ENCODE data around the gene CA10. TPM values are rescaled to one million over a fixed set of nuclear protein-coding genes. Genes with fewer than 3 reads are reported as not detected.

Gene CA10
- total RNA-seq, 2 experiments from 2014 or later, result not detected

- CTCF ChIA-PET, result no interaction called here
- Mint-ChIP-seq H3K4me1 (ENCODE audit: low read depth) (no peaks in the 10 kb centered on the region), H3K27me3 (ENCODE audit: low read depth) (peaks cover 2% of the 10 kb centered on the region), H3K9me3 (no peaks in the 10 kb centered on the region), H3K4me3 (no peak overlapping the region), H3K27ac (no peak overlapping the region), H3K36me3 (ENCODE audit: low read depth) (no peaks in the 10 kb centered on the region)
- DNase-seq, result no peak
- intact Hi-C loops (cut with micrococcal nuclease), result no loop called here
These were observed 496.1 kb downstream of the CA10 start for GRCh38 chr17:51662204-51663056.

GRCh38 chr17:51661403-51661802 lies 497.1 kb downstream of the CA10 start:
- intact Hi-C loops (cut with micrococcal nuclease), result no loop called here
- H3K9me3 Mint-ChIP-seq, result no peaks in the 10 kb centered on the region
- no peak for DNase-seq
- H3K4me1 Mint-ChIP-seq (ENCODE audit: low read depth), result no peaks in the 10 kb centered on the region
- no peak overlapping the region for H3K4me3 Mint-ChIP-seq
- H3K36me3 Mint-ChIP-seq (ENCODE audit: low read depth), result no peaks in the 10 kb centered on the region
- H3K27me3 Mint-ChIP-seq (ENCODE audit: low read depth), result peaks cover 2% of the 10 kb centered on the region
- no peak overlapping the region for H3K27ac Mint-ChIP-seq
- CTCF ChIA-PET, result interaction anchor here (1.1 kb wide), 1 partner anchor 290 kb away, joined by 4 read pairs; no protein-coding TSS in a partner anchor

- no peak for DNase-seq
- Mint-ChIP-seq H3K9me3 (no peaks in the 10 kb centered on the region), H3K36me3 (ENCODE audit: low read depth) (no peaks in the 10 kb centered on the region), H3K27ac (no peak overlapping the region), H3K4me3 (no peak overlapping the region), H3K27me3 (ENCODE audit: low read depth) (peaks cover 2% of the 10 kb centered on the region), H3K4me1 (ENCODE audit: low read depth) (no peaks in the 10 kb centered on the region)
- CTCF ChIA-PET, result no interaction called here
- intact Hi-C loops (cut with micrococcal nuclease), result no loop called here
These were observed 498.2 kb downstream of the CA10 start for GRCh38 chr17:51660266-51660665.

- intact Hi-C loops (cut with micrococcal nuclease), result no loop called here
- no peak for DNase-seq
- H3K27ac Mint-ChIP-seq, result no peak overlapping the region
- peaks cover 3% of the 10 kb centered on the region for H3K27me3 Mint-ChIP-seq (ENCODE audit: low read depth)
- CTCF ChIA-PET, result no interaction called here
- H3K36me3 Mint-ChIP-seq (ENCODE audit: low read depth), result no peaks in the 10 kb centered on the region
- no peaks in the 10 kb centered on the region for H3K9me3 Mint-ChIP-seq
- no peak overlapping the region for H3K4me3 Mint-ChIP-seq
- no peaks in the 10 kb centered on the region for H3K4me1 Mint-ChIP-seq (ENCODE audit: low read depth)
These were observed 501.3 kb downstream of the CA10 start for GRCh38 chr17:51657224-51657623.

- no peak overlapping the region for H3K27ac Mint-ChIP-seq
- peaks cover 3% of the 10 kb centered on the region for H3K27me3 Mint-ChIP-seq (ENCODE audit: low read depth)
- intact Hi-C loops (cut with micrococcal nuclease), result no loop called here
- CTCF ChIA-PET, result no interaction called here
- no peak for DNase-seq
- H3K4me1 Mint-ChIP-seq (ENCODE audit: low read depth), result no peaks in the 10 kb centered on the region
- no peaks in the 10 kb centered on the region for H3K9me3 Mint-ChIP-seq
- no peak overlapping the region for H3K4me3 Mint-ChIP-seq
- H3K36me3 Mint-ChIP-seq (ENCODE audit: low read depth), result no peaks in the 10 kb centered on the region
These were observed 504.6 kb downstream of the CA10 start for GRCh38 chr17:51653878-51654277.

- no peak overlapping the region for H3K4me3 Mint-ChIP-seq
- H3K27me3 Mint-ChIP-seq (ENCODE audit: low read depth), result peaks cover 5% of the 10 kb centered on the region
- no peaks in the 10 kb centered on the region for H3K9me3 Mint-ChIP-seq
- CTCF ChIA-PET, result interaction anchor here (1.1 kb wide), 1 partner anchor 11 kb away, joined by 3 read pairs; no protein-coding TSS in a partner anchor
- intact Hi-C loops (cut with micrococcal nuclease), result no loop called here
- no peak for DNase-seq
- H3K36me3 Mint-ChIP-seq (ENCODE audit: low read depth), result no peaks in the 10 kb centered on the region
- no peaks in the 10 kb centered on the region for H3K4me1 Mint-ChIP-seq (ENCODE audit: low read depth)
- H3K27ac Mint-ChIP-seq, result no peak overlapping the region
These were observed 506.0 kb downstream of the CA10 start for GRCh38 chr17:51652529-51652928.

- CTCF ChIA-PET, result interaction anchor here (0.6 to 1.2 kb wide), 2 partner anchors 11 to 43 kb away, joined by 3 to 4 read pairs; no protein-coding TSS in a partner anchor
These were observed 506.8 kb downstream of the CA10 start for GRCh38 chr17:51651513-51652298.

GRCh38 chr17:51650772-51651171 lies 507.7 kb downstream of the CA10 start:
- H3K4me3 Mint-ChIP-seq, result no peak overlapping the region
- H3K27ac Mint-ChIP-seq, result no peak overlapping the region
- no peak for DNase-seq
- peaks cover 6% of the 10 kb centered on the region for H3K27me3 Mint-ChIP-seq (ENCODE audit: low read depth)
- no peaks in the 10 kb centered on the region for H3K9me3 Mint-ChIP-seq
- intact Hi-C loops (cut with micrococcal nuclease), result no loop called here
- H3K4me1 Mint-ChIP-seq (ENCODE audit: low read depth), result no peaks in the 10 kb centered on the region
- CTCF ChIA-PET, result interaction anchor here (1.2 kb wide), 1 partner anchor 10 kb away, joined by 3 read pairs; no protein-coding TSS in a partner anchor
- H3K36me3 Mint-ChIP-seq (ENCODE audit: low read depth), result no peaks in the 10 kb centered on the region

More at GRCh38 chr17:51651513-51652298, 506.8 kb downstream of the CA10 start:
- no peak overlapping the region for H3K27ac Mint-ChIP-seq
- H3K36me3 Mint-ChIP-seq (ENCODE audit: low read depth), result no peaks in the 10 kb centered on the region
- no peak overlapping the region for H3K4me3 Mint-ChIP-seq
- H3K4me1 Mint-ChIP-seq (ENCODE audit: low read depth), result no peaks in the 10 kb centered on the region
- no peak for DNase-seq
- H3K27me3 Mint-ChIP-seq (ENCODE audit: low read depth), result peaks cover 5% of the 10 kb centered on the region
- H3K9me3 Mint-ChIP-seq, result no peaks in the 10 kb centered on the region
- intact Hi-C loops (cut with micrococcal nuclease), result no loop called here

GRCh38 chr17:51650202-51650601 lies 508.3 kb downstream of the CA10 start:
- no peaks in the 10 kb centered on the region for H3K4me1 Mint-ChIP-seq (ENCODE audit: low read depth)
- DNase-seq, result no peak
- H3K27me3 Mint-ChIP-seq (ENCODE audit: low read depth), result peaks cover 8% of the 10 kb centered on the region
- intact Hi-C loops (cut with micrococcal nuclease), result no loop called here
- no peak overlapping the region for H3K4me3 Mint-ChIP-seq
- CTCF ChIA-PET, result no interaction called here
- no peaks in the 10 kb centered on the region for H3K9me3 Mint-ChIP-seq
- H3K36me3 Mint-ChIP-seq (ENCODE audit: low read depth), result no peaks in the 10 kb centered on the region
- H3K27ac Mint-ChIP-seq, result no peak overlapping the region

GRCh38 chr17:51647826-51648225 lies 510.7 kb downstream of the CA10 start:
- CTCF ChIA-PET, result no interaction called here
- Mint-ChIP-seq H3K9me3 (no peaks in the 10 kb centered on the region), H3K36me3 (ENCODE audit: low read depth) (no peaks in the 10 kb centered on the region), H3K4me3 (no peak overlapping the region), H3K4me1 (ENCODE audit: low read depth) (no peaks in the 10 kb centered on the region), H3K27ac (no peak overlapping the region), H3K27me3 (ENCODE audit: low read depth) (peaks cover 20% of the 10 kb centered on the region)
- no peak for DNase-seq
- intact Hi-C loops (cut with micrococcal nuclease), result no loop called here

GRCh38 chr17:51647067-51647466 lies 511.4 kb downstream of the CA10 start:
- CTCF ChIA-PET, result no interaction called here
- H3K36me3 Mint-ChIP-seq (ENCODE audit: low read depth), result no peaks in the 10 kb centered on the region
- no peak overlapping the region for H3K4me3 Mint-ChIP-seq
- no peaks in the 10 kb centered on the region for H3K9me3 Mint-ChIP-seq
- intact Hi-C loops (cut with micrococcal nuclease), result no loop called here
- H3K4me1 Mint-ChIP-seq (ENCODE audit: low read depth), result no peaks in the 10 kb centered on the region
- H3K27ac Mint-ChIP-seq, result no peak overlapping the region
- peaks cover 17% of the 10 kb centered on the region for H3K27me3 Mint-ChIP-seq (ENCODE audit: low read depth)
- no peak for DNase-seq

GRCh38 chr17:51646539-51646938 lies 512.0 kb downstream of the CA10 start:
- Mint-ChIP-seq H3K4me1 (ENCODE audit: low read depth) (no peaks in the 10 kb centered on the region), H3K9me3 (no peaks in the 10 kb centered on the region), H3K27me3 (ENCODE audit: low read depth) (peaks cover 17% of the 10 kb centered on the region), H3K36me3 (ENCODE audit: low read depth) (no peaks in the 10 kb centered on the region), H3K4me3 (no peak overlapping the region), H3K27ac (no peak overlapping the region)
- DNase-seq, result no peak
- CTCF ChIA-PET, result no interaction called here
- intact Hi-C loops (cut with micrococcal nuclease), result no loop called here

Measured in activated naive CD4-positive, alpha-beta T cell treated with anti-CD3 and anti-CD28 coated beads for 36 hours (primary cell).